K562 (cell line): ENCODE measurements around the gene CMBL. TPM values are rescaled to one million over a fixed set of nuclear protein-coding genes. Genes with fewer than 3 reads are reported as not detected.

Source experiments
- FOXA3 ChIP-seq, 2 experiments: fragments of 450-650 bp in 1 of 2; sonication (generic) in 1 of 2; formaldehyde crosslinking; IDR thresholded peaks in 1 of 2; conservative IDR thresholded peaks in 1 of 2; 2 replicates each; pipeline versions ENCODE4 v1.4.0 to v1.8.0; 2020 to 2022; ENCODE audit warnings: mild to moderate bottlenecking in 2 of 2, missing genetic modification reagents in 1 of 2
- GABPB1 ChIP-seq: sonication (generic); formaldehyde crosslinking; IDR thresholded peaks from 2 replicates; pipeline ENCODE4 v1.8.0; 2022; ENCODE audit warnings: mild to moderate bottlenecking, missing genetic modification reagents
- MITF ChIP-seq: IDR thresholded peaks from 2 replicates; pipeline ENCODE4 v1.6.1; 2014; ENCODE audit warnings: antibody characterized with exemption
- MTA2 ChIP-seq: fragments of 450-650 bp; IDR thresholded peaks from 2 replicates; pipeline ENCODE4 v1.6.1; 2016; ENCODE audit warnings: low read depth
- RB1 ChIP-seq: fragments of 450-650 bp; IDR thresholded peaks from 2 replicates; pipeline ENCODE4 v1.6.1; 2017; ENCODE audit warnings: low read depth, mild to moderate bottlenecking
- SIX5 ChIP-seq, 2 experiments: IDR thresholded peaks; 2 replicates each; pipeline ENCODE4 v1.6.1; 2011; ENCODE audit warnings: low read length in 2 of 2, borderline replicate concordance in 1 of 2, low read depth in 1 of 2, mild to moderate bottlenecking in 1 of 2, moderate library complexity in 1 of 2; ENCODE audit not compliant: insufficient read depth in 1 of 2
- TRIM28 ChIP-seq: fragments of 450-650 bp; IDR thresholded peaks from 2 replicates; pipeline ENCODE4 v1.6.1; 2017
- TSHZ1 ChIP-seq: fragments of 250-450 bp; sonication (Bioruptor Pico); IDR thresholded peaks from 2 replicates; pipeline ENCODE4 v1.4.0; 2020; ENCODE audit warnings: mild to moderate bottlenecking, moderate library complexity
- XRCC5 ChIP-seq: fragments of 200-400 bp; formaldehyde crosslinking; IDR thresholded peaks from 2 replicates; pipeline ENCODE4 v1.6.1; 2017; ENCODE audit warnings: low read depth, mild to moderate bottlenecking, low read length
- ZBTB40 ChIP-seq, 2 experiments: fragments of 450-650 bp in 1 of 2; sonication (generic) in 1 of 2; formaldehyde crosslinking in 1 of 2; IDR thresholded peaks; 2 replicates each; pipeline versions ENCODE4 v1.7.1 to v1.9.0; 2016 to 2022; ENCODE audit warnings: inconsistent platforms in 1 of 2, mild to moderate bottlenecking in 1 of 2, missing genetic modification reagents in 1 of 2
- ZNF274 ChIP-seq: IDR thresholded peaks from 2 replicates; pipeline ENCODE4 v1.6.1; 2011; ENCODE audit warnings: low read depth, mild to moderate bottlenecking, low read length, moderate library complexity, borderline replicate concordance
- polyA plus RNA-seq, 8 experiments: library from polyadenylated mRNA; depleted of rRNA in 4 of 8; stranded (reverse) in 5 of 8; unstranded in 3 of 8; fragments of >200 nt; fragmentation: Nextera tagmentation in 2 of 8; fragmentation: Illumina TruSeq in 1 of 8; extraction: Ambion mirVana in 2 of 8; extraction: Trizol in 1 of 8; gene quantifications; 2 replicates each; pipeline versions ENCODE4 v1.2.1 to v1.2.3, GENCODE V29; 2011 to 2014; ENCODE audit warnings: inconsistent platforms in 1 of 8, missing spikeins in 1 of 8
- total RNA-seq, 7 experiments: library from RNA; depleted of rRNA in 6 of 7; stranded (reverse); fragments of >200 nt in 6 of 7; fragmentation: Illumina TruSeq in 2 of 7; extraction: Trizol in 2 of 7; gene quantifications; 2 replicates each; pipeline versions ENCODE4 v1.2.1 to v1.2.3, GENCODE V29; 2011 to 2021; ENCODE audit warnings: low replicate concordance in 1 of 7

The CMBL gene
- total and polyA plus RNA-seq, 9 of the 15 experiments (the other 6 are each of a cell fraction or from before 2014, with no cell fraction given): 22.6 to 192 (median 71.1) TPM

- TF ChIP-seq MTA2: no peak; the same call in none of the 2 replicates
- TF ChIP-seq XRCC5: no peak
- TF ChIP-seq TRIM28: peak; percentile 60; the same call in 1 of the 2 replicates
- TF ChIP-seq FOXA3 (CRISPR knock-in tag; conservative IDR thresholded peaks at IDR 0.05 in 1 of 2, IDR thresholded peaks at IDR 0.05 in 1 of 2): peak in 1 of 2 experiments; percentile 11; a peak in 1 of 4 replicates
- TF ChIP-seq ZBTB40 (IDR thresholded peaks at IDR 0.05): peak; percentile 45; the same call in 1 of the 2 replicates
- TF ChIP-seq ZBTB40 (CRISPR knock-in tag; IDR thresholded peaks at IDR 0.05): no peak
- peak; percentile 53; the same call in 1 of the 2 replicates for TF ChIP-seq GABPB1
- TF ChIP-seq TSHZ1 (CRISPR knock-in tag): no peak
- TF ChIP-seq ZNF274: no peak
- no peak for TF ChIP-seq SIX5 (IDR thresholded peaks at IDR 0.05; ENCODE audit: borderline replicate concordance in 1 of 2, insufficient read depth in 1 of 2, low read depth in 1 of 2, low read length in 2 of 2)
- peak; percentile 59 for TF ChIP-seq RB1
- TF ChIP-seq MITF: no peak
Measured at GRCh38 chr5:10307206-10308148, at the start of gene CMBL (continued).
